IPS-NIHi7 (cell line): ENCODE measurements around the gene COPS3.
A peak's percentile ranks its signal among the peaks of the same experiment; 100 is the strongest.

Experiments used
- DNase-seq: peaks from one replicate; pipeline ENCODE4 v3.0.0; 2012; ENCODE audit warnings: mixed read lengths; ENCODE audit errors: extremely low spot score

Gene COPS3

DNA sequence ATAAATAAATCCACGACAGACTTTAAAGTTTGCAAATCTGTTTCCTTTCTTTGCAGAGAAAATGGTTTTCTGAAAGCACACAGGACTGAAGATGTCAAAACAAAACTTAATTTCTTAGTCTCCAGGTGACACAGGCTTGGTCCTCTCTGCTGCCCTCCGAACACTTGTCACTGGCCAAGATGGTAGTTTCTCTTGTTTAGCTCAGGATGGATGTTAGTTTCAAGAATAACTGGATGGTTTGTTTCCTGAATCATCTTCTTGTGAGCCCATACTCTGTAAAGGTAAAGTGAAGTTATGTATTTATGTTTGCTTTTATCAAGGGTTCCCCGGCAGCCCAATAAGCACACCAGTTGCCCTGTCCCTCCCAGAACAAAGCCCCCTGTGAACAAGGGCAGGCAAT lies 34.2 kb downstream of the COPS3 start:
- no peak for DNase-seq

DNA sequence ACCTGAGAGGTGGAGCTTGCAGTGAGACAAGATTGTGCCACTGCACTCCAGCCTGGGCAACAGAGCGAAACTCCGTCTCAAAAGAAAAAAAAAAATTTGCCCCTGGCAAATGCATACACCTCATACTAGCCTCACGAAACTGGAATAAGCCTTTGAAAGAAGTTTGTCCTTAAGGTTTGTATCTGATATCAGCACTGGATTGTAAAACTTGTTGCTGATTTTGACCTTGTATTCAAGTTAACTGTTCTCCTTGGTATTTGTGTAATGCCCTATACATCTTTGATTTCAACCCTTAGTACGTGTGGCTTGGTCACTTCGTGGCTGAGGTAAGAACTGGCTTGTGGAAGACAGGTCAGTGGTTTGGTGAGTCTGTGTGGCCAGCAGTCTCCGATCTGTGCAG lies 37.9 kb downstream of the COPS3 start:
- DNase-seq = no peak

DNA sequence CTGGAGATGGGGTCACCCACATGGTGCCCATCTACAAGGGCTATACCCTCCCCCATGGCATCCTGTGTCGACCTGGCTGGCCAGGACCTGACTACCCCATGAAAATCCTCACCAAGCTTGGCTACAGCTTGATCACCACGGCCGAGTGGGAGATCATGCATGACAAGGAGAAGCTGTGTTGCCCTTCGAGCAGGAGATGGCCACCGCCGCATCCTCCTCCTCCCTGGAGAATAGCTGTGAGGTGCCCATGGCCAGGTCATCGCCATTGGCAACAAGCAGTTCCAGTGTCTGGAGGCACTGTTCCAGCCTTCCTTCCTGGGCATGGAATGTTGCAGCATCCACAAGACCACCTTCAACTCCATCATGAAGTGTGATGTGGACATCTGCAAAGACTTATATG lies 38.8 kb downstream of the COPS3 start:
- DNase-seq = no peak

DNA sequence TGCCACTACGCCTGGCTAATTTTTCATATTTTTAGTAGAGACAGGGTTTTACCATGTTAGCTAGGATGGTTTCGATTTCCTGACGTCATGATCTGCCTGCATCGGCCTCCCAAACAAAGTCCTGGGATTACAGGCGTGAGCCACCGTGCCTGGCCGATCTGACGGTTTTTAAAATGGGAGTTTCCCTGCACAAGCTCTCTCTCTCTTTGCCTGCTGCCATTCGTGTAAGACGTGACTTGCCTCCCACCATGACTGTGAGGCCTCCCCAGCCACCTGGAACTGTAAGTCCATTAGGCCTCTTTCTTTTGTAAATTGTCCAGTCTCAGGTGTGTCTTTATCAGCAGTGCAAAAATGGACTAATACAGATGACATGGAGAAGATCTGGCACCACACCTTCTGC lies 39.4 kb downstream of the COPS3 start:
- no peak for DNase-seq

DNA sequence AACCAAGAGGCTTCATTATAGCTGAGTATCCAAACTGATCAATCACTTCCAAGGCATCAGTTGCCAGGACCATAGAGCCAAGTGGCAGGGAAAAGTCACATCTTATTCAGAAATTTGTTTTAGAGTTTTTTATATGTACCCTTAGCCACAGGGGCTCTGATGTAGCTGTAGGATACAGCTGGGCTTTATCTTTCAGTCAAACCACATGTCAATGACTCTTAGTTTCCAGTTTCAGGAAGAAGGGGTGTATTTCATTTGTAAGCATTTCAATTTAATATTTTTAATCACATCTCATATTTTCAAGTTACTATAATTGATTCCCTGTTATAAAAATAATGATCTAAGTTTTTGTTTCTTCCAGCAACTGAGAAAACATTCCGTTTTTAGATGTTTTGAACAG lies 41.2 kb downstream of the COPS3 start:
- DNase-seq = no peak

DNA sequence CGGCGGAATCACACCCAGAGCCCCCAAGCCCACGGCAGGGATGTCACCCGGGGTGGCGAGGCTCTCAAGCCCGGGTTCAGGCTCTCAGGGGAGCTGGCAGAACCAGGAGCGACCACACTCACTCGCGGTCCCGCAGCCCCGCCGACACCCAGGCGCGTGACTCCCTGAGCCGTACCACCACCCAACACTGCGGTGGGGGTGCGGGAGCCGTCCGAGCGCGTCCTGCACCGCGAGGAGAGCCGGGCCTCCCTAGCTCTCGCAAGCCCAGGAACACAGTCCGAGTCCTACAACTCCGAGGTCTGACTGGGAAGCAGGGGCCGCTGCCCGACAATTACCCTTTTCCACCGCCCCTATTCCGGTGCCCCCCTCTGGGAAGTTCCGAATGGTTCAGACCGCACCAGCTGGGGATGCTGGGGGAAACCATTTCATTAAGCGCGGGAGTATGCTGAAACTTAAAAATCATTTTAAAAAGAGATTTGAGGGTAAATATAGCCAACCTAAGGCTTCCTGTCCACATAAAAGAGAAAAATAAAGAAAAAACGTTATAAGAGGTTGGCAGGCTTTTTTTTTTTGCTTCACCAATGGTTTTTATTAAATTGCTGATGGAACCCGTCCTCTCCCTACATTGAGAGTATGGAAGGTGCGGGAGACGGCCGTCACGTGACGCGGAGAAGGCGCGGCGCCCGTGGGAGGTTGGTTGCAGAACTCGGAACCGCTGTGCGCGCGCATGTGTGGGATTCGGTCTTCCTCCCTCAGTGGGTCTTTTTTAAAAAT lies 43.8 kb downstream of the COPS3 start, which contains the start of gene FLCN:
FLCN (minus strand) TSS at position 143 of the 774 bp plus-strand sequence. CDS start 9,031 bp downstream, outside the sequence.
- peak; percentile 86 for DNase-seq

DNA sequence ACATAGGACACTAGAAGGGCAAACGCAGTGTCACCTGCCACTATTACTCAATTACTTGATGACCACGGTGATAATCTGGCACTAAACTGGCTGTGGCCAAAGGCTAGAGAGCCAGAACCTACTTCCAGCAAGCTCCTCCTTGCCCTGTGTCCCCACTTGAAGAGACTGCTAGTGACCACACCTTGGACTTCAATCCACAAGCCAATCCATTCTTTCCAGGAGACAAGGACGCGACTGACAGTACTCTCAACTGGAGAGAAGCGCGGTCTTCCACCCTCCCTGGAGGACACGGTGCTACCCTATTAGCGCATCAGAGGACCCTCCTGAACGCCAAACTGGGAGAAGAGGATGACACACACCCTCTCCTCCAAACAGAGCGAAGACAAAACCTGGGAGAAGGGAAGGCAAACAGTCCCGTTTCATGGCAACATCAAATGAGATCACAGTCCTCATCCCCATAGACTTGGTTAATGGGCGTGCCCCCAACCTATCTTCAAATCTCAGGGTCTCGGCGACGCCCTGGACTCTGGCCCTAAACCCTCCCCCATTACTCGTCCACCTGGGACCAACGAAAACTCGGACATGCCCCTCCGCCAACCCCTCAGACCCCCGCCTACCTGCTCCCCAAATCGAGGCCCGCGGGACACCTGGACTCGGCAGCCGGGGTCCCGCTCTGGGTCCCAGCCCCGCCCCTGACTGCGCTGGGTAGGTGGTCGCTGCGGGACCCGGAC lies 44.6 kb downstream of the COPS3 start:
- no peak for DNase-seq

DNA sequence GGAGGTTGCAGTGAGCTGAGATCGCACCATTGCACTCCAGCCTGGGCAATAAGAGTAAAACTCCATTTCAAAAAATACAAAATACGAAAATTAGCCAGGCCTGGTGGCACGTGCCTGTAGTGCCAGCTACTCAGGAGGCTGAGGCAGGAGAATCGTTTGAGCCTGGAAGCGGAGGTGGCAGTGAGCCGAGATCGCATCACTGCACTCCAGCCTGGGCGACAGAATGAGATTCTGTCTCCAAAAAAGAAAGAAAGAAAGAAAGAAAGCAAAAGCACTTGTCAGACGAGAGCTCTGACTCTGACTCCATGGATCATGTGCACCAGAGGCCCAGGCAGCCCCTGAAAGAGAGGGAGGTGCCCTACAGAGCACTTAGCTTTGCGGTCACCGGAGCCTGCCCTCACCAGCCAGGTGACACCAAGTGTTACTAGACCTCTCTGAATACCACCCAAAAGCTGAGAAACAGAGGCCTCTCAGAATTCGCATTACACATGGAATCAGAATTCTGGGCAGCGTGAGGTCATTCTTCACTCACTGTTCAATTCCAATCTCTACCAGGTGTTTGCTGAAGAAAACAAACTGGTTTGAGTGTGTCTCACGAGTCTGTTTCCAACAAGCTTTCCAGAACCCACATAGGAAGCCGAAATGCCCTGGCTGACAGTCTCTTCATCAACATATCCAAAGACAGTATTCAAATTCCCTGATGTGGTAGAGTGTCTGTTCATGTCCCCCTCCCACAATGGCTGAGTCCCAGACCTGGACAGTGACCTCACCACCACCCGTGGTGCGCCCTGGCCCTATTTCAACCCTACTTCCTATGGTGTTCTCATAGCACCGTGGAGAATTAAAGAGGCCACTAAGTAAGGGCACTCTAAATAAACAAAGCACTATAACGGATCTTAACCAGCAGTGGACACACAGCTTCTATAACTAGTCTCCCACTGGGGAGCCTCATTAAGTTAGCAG lies 45.6 kb downstream of the COPS3 start:
- no peak for DNase-seq

DNA sequence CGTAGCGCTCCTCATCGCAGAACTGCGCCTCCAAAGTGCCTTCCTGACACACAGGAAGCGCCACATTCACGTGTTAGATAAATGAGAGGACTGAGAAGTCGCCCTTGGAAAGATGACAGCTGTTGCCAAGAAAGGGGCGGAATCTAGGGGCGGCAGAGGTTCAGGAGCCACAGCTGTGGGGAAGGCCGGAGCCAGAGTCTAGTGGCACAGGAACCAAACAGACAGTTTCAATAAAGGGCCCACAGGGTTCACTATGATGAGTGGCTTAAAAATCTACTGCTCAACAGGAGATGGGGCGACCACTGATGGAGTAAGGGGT lies 48.8 kb downstream of the COPS3 start:
- DNase-seq = no peak

DNA sequence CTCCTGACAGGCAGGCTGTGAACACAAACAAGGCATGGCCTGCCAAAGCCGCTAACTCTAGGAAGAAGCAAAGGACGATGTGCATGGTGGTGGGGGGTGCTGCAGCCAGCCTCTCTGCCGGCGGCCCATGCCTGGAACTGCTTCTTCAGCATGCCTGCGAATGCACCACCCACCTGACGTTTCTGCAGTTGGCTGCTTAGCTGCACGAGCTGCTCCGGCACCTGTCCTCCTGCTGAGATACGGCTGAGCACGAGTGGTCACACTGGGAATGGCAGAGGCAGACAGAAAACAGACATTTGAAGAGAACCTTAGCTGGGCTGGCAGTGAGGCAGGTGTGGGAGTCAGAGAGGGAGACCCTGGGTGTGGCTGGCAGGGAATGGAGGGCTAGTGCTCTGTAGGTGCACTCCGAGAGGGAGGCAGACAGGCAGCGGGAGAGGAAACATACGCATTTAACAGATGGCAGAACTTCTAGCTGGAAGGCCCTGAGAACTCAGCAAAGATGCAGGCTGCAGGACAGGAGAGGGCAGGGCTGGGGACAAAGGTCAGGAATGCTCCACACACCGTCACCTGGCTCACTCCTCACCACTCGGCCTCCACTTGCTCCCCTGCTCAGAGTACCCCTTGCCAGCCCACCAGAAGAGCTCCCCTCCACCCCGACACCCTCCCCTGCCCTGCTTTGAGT lies 49.3 kb downstream of the COPS3 start:
- DNase-seq = no peak

DNA sequence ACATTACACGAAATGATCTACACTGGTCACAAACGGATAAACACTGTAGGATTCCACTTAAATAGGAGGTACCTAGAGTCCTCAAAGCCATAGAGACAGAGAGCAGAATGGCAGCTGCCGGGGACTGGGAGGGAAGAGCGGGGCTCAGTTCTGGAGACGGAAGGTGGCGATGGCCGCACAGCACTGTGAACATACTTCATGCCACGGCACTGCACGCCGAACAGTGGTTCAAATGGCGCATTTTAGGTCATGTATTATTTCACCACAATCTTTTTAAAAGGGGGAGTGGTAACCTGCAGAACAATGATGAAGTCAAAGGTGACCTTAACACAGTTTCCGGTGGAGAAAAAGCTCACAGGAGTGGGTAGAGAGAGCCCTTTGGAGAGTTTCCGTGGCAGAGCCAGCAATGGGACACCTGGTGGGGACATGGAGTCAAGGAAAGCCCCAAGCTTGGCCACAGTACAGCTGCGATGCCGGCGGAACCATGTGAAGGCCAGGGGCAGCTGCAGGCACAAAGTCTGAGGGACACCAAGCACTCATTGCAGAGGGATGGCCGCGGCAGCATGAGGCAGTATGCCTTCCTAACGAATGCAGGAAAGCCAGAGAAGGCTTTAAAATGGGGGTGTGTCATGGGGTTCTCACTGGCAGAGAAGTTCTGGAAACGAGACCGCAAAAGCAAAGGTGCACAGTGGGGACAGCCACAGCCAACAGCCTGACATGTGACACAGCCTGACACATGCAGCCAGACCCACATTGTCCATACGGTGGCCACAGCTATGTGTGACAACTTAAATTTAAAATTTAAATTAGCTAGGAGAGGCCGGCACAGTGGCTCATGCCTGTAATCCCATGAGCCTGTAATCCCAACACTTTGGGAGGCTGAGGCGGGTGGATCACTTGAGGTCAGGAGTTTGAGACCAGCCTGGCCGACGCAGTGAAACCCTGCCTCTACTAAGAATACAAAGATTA lies 51.3 kb downstream of the COPS3 start:
- DNase-seq = no peak

DNA sequence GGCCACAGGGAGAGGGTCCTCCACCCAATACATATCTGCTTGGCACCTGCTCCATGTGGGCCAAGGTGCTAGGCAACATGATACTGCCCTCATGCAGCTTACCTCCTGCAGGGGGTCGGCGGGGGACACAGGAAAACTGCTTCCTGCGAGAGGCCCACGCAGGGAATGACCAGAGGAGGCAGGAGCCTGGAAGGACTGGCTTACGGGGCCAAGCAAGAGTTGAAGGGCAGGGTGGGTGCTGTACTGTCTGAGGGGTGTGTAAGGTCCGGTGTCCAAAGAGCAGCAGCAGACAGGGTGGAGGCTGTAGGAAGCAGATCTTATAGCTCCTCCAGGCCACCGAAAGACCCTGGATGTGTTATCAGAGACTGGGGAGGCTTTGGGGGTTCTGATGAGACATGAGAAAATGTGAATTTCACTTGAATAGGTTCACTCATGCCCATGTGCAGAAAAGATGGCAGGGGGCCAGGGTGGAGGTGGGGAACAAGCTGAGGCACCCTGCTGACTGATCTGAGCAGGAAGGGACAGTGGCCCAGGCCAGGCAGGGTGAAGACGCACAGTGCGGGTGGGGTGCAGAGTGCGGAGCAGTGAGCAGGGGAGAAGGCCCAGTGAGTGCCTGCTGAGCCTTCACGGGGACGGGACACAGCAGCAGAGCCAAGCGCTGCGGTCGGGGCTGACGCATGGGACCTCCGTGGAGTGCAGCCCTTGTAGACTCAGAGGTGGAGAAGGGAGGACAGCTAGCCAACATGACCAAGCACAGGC lies 52.3 kb downstream of the COPS3 start:
- no peak for DNase-seq

DNA sequence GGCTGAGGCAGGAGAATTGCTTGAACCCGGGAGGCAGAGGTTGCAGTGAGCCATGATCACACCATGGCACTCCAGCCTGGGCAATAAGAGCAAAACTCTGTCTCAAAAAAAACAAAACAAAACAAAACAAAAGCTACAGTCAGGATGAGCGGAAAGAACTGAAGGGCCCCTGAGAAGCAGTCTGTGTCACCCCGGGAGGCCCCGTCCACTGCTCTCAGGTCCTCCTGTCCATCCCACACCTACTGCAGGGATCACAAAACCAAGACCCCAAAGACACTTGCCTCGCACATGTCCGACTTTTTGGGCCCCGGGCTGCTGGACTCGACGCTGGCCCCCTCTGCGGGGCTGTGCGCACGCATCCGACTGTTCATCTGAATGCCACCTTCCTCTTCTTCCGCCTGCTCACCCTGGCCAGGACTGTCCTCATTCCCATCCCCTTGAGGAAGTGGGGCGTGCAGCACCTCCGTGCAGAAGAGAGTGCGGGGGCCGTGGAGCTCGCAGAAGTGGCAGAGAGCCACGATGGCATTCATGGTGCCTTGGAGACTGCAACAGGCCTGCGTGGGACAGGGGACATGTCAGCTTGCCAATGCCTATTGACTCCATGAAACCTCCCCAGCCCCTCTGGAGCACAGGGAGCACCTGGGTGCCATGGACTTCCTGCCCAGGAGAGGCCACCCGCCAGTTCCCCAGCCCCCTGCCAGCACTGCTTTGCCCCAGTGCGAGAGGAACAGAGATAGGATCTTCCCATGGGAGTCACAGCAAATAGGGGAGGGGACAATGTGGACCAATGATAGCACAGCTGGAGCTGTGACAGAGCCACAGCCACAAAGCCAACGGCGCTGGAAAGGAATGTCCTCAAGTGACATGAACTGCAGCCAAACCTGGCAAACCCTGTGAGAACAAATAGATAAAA lies 53.2 kb downstream of the COPS3 start:
- DNase-seq = no peak

DNA sequence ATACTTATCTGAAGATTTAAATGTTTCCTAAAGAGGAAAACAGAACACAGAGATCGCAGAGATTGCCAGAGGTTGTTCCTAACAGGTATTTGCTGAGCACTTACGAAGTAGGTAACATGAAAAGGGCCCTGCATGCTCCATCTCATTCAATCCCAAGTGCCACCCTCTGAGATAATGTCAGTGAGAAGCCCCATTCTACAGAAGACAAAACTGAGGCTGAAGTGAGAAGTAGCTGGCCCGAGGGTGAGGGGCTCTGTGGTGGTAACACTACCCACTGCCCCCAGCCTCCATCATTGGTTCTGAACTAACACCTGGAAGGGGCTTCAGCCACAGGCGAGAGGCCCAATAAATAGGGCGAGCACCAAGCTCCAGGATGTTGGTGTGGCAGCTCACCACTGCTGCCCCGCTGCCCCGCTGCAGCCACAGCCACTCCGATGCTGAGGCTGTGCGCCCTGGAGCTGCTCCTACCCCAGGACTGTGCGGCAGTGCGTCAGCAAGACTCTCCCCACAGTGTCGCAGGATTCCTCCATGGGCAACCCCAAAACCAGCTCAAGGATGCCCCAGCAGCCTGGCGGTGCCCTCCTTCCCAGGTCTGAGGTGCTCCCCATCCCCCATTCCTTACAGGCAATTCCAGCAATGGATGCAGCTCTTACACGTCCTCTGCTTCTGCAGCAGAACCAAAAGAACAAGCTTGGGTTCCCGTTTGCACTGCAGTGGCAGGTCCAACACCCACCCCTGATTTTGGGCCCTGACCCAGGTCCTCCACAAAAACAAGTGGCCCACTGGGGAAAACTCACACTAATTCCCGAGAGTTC lies 54.4 kb downstream of the COPS3 start:
- no peak for DNase-seq

DNA sequence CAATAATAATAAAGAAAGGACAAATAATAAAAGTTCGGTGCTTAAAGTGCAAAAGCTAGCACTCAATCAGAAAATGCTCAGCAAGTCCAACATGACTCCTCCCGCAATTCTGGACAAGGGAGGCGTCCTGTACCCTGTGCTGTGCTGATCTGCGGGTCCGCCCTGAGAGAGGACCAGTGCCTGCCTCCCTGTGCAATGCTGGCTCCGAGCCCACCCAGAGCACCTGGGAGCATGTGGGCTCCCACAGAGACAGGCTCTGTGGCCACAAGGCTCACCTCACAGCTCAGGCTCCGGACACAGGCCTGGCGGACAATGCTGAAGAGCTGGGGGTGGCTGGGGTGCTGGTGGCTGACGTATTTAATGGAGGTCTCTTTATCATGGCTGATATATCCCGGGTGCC lies 55.1 kb downstream of the COPS3 start:
- no peak for DNase-seq

DNA sequence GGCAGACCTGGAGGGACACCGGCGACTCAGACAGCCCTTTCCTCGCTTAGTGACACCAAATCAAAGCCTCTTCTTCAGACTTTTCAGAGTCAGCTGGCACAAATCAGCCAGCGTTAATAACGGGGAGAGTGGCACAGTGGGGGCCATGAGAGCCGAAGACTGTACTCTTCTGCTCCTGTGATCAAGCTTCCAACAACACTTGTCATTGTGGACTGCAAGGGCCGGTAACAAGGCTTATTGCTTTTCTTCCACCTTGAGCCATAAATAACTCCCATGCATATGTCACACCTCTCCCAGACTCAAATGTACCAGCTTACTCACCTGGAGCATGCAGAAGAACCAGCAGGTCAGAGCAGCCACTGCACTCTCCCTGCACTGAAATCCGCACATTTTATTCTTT lies 56.9 kb downstream of the COPS3 start:
- DNase-seq = no peak

DNA sequence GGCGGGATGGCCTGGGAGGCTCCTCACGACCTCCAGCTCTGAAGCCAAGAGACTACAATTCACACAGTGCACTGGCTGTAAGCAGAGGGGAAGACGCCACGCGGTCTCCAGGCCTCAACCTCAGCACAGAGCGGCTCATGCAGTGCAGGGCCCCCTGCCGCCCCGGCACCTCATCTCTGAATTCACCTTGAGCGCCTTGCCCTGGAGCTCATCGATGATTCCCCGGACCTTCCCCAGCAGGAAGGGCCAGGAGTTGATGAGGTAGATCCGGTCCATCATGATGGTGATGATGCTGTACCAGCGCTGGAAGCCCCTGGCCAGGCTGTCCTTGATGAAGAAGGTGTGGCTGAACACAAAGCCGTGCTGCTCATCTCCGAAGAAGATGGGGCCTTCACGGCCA lies 57.3 kb downstream of the COPS3 start:
- no peak for DNase-seq

DNA sequence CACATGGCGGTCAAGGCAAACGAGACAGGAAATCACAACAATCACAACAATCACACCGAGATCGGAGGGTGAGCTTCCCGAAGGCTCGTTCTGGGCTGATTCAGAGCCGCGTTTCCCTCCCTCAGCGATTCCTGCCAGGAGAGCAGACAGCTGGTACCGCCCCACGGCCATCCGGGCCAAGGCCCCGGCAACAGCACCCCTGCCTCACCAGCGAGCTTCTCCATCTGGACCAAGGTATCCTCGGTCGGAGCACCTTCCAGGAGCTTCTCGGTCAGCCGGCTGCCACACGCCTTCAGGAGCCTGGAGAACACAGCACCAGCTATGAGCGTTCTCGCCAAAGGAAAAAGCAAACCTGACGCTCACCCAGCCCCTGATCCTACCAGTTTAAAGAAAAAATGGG lies 59.7 kb downstream of the COPS3 start:
- DNase-seq = no peak
